Activated CD8-positive, alpha-beta memory T cell treated with anti-CD3 and anti-CD28 coated beads, Interleukin-2, amount 50 U/mL, for 48 hours (primary cell): ENCODE results near the gene SYNGR4.
"Not testable (repeated sequence)": the region's sequence is repeated elsewhere in the genome, so short reads cannot be mapped to it uniquely, and the experiment has no call there.

Experiments used
- DNase-seq: peaks from one replicate; pipeline ENCODE4 v3.0.0-alpha.2; 2020

Gene SYNGR4

DNA sequence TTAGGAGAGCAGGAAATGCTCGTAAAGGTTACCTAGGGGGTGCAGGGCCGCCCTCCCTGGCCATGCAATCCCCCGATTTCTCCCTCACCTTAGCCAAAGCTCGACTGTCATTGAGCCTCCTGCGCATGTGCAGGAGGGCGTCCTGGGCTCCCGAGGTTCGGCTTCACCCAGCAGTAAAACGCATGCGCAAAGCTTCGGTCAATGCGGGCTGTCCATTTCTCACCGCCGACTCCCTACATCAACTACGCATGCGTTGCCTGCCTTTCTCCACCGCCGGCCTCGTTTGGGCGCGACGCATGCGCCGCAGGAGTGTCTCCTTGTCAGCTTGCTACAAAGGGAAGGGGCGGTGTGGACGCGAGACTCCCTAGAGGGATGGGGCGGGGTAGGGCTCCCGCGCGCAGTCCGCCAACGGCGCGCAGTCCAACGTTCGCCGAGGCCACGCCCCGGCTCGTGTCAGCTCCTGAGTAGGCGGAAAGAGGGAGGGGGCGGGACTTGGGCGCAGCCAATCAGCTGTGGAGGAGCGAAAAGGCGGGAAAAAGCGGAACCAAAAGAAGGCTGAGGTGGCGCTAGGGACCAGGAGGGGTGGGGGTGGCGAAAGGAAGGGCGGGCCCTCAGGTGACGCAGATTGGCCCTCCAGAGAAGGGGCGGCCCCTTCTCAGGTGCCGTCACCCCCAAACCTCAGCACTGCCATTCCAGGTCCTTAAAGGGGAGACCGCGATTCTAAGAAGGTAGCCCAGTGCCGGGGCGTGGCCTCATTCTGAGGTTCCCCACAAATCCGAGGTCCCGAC lies at the start of gene SYNGR4, which contains the start of gene TMEM143:
Gene SYNGR4, plus strand, starts transcription at position 558 of the 788 bp plus-strand sequence. CDS start 1,476 bp downstream, outside the sequence.
Gene TMEM143, minus strand, starts transcription at position 131 of the 788 bp plus-strand sequence. Its CDS starts 20 bp downstream, at position 111.
- peak; percentile 97 for DNase-seq

GRCh38 chr19:48315712-48316111 lies 48.5 kb upstream of the SYNGR4 start:
- no peak for DNase-seq

GRCh38 chr19:48317708-48317960 lies 46.5 kb upstream of the SYNGR4 start:
- not testable (repeated sequence) for DNase-seq

GRCh38 chr19:48318286-48318987 lies 45.7 kb upstream of the SYNGR4 start:
- no peak for DNase-seq

- peak; percentile 92 for DNase-seq
These were observed 44.3 kb upstream of the SYNGR4 start for GRCh38 chr19:48319647-48320541.

- DNase-seq = peak; percentile 96
These were observed 42.9 kb upstream of the SYNGR4 start for GRCh38 chr19:48321372-48321621.

DNA sequence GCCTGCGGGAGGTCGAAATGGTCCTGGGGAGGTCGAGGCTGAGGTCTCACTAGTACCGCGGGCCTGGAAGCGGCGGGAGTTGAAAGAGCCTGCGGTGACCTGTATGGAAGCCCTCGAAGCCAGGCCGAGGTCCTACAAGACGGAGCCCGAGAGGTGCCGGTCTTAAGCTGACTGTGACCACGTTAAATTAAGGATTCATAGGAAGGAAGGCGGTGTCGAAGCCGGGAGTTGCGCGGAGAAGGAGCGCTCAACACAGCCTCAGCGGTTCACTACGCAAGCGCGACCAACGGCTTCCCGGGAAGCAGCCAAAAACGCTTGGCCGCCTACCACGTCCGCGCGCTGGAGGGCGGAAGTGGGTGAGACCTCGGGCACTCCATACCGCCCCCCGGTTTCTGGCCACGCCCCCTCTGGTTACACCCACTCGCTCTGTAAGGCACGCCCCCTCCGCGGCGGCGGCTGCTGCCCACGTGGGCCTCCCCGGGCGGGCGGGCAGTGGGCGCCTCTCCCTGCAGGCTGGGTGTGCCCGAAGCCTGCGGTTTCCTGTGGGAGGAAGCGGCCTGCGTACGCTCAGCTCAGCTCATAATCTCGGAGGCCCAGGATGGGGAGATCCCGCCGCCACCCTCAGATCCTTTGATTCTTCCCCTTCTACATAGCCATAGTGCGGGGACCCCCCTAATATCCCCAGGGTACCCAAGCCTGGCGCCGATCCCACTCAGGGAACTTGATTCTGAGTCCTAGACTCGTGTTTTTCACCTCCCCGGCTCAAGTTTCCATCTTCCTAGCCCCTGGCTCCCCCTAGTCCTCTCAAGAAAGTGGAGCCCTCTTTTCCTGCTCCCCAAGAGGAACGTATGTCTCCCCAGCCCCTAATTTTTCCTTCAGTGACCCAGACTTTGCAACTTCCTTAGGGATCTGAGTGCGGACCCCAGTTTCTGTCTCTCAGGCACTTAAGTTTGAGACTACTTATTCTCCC lies 42.3 kb upstream of the SYNGR4 start:
- DNase-seq = peak; percentile 99

DNA sequence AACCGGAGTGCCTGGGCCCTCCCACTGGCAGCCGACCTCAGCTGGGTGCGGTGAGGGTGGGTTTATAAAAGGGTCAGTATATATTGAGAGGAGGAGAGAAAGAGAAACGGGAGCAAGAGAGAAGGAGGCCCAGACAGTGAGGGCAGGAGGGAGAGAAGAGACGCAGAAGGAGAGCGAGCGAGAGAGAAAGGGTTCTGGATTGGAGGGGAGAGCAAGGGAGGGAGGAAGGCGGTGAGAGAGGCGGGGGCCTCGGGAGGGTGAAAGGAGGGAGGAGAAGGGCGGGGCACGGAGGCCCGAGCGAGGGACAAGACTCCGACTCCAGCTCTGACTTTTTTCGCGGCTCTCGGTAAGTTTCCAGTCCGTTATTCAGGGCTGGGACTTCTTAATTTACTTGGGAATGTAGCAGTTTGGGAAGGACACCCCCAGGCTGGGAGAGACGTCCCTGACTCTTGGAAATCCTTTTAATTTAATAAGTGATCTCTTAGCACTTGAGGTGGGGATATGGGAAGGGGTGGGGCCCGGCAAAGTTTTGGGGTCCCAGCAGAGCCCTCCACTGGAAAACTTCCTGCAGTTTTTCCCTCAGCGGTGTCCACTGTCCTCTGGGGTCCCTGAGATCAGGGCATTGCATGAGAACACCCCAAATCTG lies 38.8 kb upstream of the SYNGR4 start, which contains the start of gene EMP3:
Gene EMP3, plus strand, starts transcription at position 288 of the 646 bp plus-strand sequence. CDS start 1,293 bp downstream, outside the sequence.
- peak; percentile 86 for DNase-seq

- DNase-seq = peak; percentile 69
These were observed 34.8 kb upstream of the SYNGR4 start for GRCh38 chr19:48329167-48329891.

DNA sequence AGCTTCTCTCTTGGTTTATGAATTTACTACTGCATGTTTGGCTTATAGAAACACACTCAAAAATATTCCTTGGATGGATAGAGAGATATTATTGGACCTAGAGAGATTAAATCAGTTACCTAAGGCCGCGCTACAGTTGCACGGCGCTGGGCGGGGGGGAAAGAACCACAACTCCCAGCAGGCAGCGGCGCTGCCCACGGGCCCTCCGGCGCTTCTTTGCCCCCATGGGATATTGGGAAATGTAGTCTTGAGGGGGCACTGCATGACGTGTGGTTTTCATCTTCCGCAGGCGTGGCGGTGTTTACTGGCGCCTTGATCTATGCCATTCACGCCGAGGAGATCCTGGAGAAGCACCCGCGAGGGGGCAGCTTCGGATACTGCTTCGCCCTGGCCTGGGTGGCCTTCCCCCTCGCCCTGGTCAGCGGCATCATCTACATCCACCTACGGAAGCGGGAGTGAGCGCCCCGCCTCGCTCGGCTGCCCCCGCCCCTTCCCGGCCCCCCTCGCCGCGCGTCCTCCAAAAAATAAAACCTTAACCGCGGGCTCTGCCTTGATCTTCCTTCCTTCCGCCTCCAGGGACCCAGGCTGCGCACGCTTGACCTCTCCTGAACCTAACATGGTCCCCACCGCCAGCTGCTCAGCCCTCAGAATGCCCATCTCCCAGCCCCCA lies 34.0 kb upstream of the SYNGR4 start:
- peak; percentile 87 for DNase-seq

DNA sequence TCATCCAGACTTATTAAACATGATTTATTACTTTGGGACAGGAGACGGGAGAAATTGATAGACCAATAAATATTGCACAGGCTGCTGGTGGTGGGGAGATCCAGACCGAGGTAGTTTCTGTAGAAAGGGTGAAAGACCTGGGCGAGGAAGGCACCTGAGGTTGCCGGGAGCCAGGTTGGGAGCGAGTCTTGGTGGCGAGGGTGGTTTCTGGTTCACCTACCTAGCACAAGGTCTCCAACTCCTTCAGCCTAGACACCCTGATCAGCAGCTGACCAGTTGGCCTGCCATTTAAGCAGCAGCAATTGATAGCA lies 31.9 kb upstream of the SYNGR4 start:
- DNase-seq = no peak

GRCh38 chr19:48332662-48333466 lies 31.3 kb upstream of the SYNGR4 start:
- peak; percentile 91 for DNase-seq

DNA sequence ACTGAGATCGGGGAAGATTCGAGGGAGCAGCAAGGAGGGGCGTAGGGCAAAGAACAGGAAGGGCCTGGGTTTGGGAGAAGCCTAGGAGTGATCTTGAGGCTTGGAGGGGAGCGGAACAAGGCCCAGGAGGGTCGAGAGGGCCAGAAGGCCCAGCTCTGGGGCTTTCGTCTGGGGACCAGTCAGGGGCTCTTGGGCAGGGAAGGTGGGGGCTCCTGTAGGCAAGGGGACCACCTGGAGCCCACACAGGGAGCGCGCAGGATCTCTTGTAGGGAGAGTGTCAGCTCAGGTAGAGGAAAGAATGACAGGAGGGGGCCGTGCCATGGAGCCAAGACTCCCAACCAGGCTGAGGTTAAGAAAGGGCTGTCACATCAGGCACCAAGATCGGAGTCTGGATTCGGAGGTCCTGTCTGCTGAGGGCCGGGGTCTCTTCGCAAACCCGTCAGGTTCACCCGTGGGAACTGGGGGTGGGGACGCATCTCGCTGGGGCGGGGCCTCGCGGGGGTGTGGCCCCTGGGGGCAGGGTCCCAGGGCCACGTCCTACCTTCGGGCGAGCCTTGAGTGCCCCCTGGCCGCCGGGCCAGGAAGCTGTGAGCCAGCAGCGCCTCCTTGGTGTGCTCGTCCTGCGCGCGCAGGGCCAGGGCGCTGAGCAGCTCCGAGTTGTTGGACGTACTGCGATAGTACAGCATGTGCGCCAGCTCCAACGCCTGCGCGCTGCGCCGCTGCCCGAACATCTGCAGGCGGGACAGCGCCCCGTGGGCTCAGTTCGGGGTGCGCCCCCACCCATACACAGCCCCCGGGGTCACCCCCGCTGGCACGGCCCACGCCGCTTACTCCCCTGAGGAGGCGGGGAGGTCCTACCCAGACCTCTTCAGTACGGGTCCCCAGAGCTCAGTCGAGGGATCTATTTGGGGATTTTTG lies 30.4 kb upstream of the SYNGR4 start:
- DNase-seq = peak; percentile 92

- no peak for DNase-seq
These were observed 25.9 kb upstream of the SYNGR4 start for GRCh38 chr19:48338253-48338755.

GRCh38 chr19:48338802-48339503 lies 25.2 kb upstream of the SYNGR4 start:
- DNase-seq = no peak

GRCh38 chr19:48340995-48341394 lies 23.2 kb upstream of the SYNGR4 start:
- DNase-seq = no peak
